ENCODE data around the gene TXNL1.
"Not testable (repeated sequence)": the region's sequence is repeated elsewhere in the genome, so short reads cannot be mapped to it uniquely, and the experiment has no call there.

Gene TXNL1

DNA sequence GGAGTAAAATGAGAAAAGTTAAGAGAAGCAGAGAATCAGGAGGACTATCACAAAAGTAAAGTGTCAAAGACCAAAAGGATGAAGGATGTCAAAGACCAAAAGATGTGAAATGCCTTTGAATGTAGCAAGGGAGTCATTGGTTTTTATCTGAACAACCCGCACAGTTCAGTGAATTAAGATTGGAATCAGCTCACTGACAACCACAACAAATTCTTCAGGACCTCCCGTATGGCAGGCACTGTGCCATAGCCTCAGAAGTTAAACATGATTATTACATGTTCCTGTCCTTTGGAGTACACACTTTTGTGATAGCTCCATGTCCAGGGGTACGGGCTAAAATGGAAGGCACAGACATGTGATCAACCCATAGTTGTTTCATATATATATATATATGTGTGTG lies 5.0 kb upstream of the TXNL1 start:
- no peak for DNase-seq

DNA sequence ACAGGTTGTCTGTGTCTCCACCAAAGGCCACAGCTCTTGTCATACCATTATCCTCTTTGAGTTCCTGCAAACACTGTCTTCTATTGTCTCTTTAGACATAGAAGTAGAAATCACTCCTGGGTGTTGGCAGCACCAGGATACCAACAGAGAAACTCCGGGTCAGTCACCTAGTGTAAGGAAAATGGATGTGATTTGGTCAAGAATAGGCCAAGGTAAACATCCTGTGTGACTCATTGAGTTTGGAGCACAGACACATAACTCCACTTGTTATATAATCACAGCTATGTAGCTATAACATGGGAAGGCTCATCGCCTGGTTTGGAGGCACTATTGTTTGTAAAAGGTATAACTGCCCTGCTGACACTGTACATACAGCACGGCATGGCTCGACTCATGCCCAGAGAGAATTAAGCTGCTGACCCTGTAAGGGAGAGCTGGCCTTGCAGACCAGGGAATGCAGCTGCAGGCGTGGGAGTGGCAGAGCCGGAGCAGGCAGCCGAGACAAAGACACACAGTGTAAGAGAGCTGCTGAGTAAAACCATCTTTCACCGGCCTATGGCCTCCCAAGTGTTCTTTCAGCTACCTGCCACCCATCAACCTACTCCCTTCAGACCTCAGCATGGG lies 3.4 kb upstream of the TXNL1 start:
- no peak for DNase-seq

DNA sequence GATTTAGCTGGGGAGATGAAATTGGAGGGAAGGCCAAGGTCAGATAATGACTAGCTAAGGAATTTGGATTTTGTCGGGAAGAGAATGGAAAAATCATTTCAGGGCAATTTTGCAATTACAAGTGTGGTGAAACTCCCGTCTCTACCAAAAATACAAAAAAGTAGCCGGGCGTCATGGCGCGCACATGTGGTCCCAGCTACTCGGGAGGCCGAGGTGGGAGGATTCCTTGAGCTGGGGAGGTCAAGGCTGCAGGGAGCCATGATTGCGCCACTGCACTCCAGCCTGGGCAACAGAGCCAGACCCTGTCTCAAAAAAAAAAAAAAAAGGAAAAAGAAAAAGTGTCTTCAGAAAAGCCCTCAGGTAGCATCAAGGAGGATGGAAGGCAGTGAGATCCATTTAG lies 1.2 kb upstream of the TXNL1 start:
- no peak for DNase-seq

DNA sequence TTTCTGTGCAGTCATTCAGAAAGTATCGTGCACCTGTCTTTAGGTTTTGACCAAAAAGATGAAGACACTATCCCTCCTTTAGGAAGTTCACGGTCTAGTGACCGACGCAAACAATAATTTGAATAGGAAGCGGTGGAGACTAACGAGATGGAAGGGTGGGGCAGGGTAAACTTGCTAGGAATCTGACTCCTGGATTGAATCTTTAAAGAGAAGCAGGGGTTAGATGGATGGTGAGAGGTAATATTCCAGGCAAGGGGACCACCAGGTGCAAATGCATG lies 651 bp upstream of the TXNL1 start:
- no peak for DNase-seq

DNA sequence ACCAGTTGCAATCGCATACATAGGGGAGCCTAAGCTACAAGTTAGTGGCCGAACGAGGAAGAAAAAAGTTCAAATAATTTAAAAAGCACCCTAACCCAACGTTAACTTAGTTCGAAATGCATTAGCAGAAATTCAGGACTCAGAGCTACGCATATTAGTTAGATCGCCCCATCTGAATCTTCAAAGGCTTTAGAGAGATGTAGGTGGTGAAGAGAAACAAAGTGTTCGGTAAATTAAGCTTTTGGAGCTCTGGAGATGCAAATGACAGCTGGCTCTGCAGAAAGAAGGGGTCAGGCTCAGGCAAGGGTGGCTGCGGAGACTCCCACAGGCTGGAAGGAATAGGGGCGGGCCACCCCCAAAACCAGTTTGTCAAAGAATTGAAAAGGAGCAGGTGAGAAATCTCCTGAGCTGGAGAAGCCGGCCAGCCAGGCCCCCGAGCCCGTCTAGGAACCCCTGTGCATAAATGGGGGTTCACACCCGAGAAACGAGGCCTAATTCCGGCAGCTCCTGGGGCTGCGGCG lies 621 bp downstream of the TXNL1 start:
- no peak for DNase-seq

DNA sequence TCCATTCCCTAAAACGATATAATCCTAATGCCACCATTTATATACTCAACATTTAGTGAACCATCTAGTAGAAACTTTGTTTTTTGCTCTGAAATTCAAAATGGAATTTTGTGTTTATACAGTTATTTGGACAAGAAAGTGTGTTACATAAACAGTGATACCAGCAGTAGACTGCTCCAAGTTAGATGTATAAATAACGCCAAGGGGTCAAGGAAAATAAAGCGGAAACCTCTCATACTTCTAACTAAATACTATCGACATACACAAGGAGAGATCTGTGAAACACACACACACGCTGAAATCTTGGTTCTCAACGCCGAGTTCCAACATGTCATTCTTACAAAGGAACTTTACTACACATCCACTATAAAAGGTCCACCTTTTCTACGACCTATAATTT lies 1.2 kb downstream of the TXNL1 start:
- no peak for DNase-seq

DNA sequence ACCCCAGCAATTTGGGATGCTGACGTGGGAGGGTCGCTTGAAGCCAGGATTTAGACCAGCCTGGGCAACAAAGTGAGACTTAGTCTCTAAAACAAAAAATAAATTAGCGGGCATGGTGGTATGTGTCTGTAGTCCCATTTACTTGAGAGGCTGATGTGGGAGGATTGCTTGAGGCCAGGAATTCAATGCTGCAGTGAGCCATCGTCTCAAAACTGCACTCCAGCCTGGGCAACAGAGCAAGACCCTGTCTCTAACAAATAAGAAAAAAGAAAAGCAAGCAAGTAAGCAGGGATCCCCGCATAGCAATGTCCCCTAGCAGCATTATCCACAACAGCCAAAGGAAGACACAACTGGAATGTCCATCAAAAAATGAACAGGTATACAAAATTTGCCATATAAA lies 3.4 kb downstream of the TXNL1 start:
- no peak for DNase-seq

DNA sequence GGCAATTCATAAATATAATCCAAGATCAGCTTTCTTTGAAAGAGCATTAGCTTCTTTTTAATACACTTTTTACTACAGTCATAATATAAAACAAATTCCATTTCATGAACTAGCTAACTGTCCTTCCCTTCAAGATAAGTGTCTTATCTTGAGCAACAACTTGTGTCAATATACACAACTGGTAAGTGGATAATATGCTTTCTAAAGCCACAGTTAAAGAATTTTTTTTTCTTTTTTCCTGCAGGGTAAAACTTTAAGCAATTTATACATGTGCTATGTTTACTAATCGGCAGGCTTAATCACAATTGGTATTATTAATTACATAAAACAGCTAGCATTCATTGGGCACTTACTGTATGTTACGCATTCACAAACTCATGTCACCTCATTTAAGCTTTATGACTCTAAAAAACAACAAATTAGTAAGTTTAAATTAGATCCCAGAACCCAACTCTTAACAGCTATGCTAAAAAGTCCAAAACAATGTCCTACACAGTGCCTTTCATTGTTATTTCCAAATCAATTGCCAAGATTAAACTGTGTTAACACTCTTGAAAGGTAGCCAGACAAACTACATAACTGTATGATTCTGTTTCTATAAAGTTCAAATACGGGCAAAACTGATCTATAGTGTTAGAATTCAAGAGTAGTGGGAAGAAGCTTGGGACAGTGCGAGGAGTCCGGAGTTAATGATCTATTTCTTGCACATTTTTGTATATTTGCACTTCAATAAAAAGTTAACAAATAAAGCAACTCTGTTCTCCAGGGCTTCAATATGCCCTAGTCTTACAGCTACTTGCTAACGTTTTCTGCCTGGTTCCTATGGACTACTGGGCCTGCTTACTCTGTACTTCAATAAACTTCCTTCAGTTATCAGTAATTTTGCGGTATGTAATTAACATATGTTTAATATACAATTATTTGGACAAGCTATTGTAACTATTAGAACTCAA lies 6.0 kb downstream of the TXNL1 start:
- DNase-seq: no peak

DNA sequence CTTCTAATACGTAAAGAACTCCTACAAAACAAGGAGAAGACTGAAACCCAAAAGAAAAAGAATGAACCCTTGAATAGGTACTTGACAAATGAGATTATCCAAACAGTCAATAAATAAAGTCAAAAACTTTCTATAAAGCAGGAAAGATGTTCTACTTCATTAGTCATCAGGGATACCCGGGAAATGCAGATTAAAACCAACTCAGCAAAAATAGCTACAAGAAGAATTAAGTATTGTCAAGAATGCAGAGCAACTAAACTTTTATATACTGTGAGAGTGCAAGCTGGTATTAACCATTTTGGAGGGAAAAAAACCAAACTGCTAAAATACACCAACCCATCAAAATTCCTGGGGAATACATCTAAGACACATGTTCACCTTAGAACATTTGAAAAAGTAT lies 10.4 kb downstream of the TXNL1 start:
- no peak for DNase-seq

DNA sequence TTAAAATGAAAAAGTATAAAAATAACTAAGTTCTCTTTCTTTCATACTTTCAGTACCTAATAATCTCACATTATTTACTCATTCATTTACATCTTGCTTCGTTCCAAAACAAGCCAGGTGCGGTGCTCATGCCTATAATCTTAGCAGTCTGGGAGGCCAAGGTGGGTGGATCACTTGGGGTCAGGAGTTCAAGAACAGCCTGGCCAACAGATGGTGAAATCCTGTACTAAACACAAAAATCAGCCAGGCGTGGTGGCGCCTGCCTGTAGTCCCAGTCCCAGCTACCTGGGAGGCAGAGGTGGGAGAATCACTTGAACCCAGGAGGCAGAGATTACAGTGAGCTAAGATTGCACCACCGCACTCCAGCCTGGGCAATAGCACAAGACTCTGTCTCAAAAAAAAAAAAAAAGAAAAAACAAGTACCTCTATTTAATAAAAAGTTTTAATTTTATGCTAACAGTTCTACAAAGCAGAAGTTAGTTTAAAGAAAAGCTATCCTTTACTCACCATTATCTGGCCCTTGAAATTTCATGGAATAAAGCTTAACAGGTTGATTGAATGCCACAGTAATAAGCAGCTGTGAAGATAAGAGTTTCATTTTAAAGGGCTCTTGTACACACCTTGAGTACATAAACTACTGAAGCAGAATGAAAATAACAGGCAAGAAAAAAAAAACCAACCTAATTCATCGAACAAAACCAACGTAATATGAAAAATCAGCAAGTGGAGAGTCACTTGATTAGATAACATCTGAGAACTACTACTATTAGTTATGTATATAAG lies 22.5 kb downstream of the TXNL1 start:
- no peak for DNase-seq

DNA sequence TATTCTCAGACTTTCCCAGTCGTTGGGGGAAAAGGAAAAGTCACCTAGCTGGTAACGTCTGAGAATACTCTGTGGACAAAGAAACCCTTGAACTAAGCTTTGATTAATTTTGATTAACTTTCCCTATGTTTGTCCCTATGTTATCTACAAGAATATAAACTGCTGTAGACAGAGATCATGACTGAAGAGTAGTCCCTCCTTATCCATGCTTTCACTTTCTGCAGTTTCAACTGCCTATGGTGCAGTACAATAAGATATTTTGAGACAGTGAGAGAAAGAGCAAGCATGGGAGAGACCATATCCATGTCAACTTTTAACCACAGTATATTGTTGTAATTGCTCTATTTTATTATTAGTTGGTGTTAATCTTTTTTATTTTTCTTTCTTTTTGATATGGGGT lies 31.8 kb downstream of the TXNL1 start:
- DNase-seq: no peak

DNA sequence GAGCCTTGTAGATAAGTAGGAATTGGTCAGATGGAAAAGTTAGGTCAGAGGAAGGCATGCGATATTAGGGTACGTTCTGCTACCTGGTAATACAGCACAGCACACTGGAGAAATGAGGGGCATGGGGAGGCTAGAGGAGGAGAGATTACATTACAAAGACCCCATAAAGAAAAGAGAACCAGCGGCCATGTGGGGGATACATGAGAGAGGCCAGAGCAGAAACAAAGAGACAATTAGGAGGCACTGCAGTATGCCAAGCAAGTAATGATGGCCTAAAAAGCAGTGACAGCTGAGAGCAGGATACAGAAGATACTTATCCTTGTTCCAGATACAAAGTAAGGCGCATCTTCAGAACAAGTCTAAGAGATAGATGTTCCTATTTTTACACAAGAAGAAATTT lies 40.0 kb downstream of the TXNL1 start:
- no peak for DNase-seq

DNA sequence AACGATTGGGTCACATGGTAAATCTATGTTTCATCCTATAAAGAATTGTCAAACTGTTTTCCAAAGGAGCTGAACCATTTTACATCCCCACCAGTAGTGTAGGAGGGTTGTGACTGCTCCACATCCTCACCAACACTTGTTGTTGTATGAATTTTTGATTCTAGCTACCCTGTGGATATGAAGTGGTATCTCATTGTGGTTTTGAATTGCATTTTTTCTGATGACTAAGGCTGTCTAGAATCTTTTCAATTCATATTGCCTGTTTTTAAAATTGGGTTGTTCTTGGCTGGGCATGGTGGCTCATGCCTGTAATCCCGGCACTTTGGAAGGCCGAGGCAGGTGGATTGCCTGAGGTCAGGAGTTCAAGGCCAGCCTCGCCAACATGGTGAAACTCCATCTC lies 44.5 kb downstream of the TXNL1 start:
- DNase-seq: no peak

DNA sequence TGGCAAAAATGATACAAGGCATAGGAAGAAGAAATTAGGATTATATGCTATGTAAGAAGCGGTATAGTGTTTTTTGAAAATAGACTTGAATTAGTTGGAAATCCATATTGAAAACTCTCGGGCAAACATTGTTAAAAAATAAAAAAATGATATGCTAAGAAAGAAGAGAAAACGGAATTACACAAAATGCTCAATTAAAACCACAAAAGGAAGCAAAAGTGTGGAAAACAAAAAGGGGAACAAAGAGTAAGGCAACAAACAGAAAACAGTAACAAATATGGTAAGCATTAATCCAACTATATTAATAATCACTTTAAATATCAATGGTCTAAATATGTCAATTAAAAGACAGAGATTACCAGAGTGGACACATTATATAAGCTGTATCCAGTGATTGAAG lies 58.4 kb downstream of the TXNL1 start:
- no peak for DNase-seq

DNA sequence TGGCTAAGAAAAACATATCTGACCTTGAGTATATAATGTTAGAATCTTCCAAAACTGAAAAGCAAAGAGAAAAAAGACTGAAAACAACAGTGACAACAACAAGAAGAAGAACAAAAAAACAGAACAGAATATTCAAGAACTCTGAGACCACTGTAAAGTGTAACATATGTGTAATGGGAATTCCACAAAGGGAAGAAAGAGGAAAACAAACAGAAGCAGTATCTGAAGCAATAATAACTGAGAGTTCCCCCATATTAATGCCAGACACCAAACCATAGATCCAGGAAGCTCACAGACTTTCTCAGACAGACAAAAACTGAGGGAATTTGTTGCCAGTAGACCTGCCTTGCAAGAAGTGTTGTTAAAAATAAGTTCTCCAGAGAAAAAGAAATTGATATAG lies 58.9 kb downstream of the TXNL1 start:
- no peak for DNase-seq

DNA sequence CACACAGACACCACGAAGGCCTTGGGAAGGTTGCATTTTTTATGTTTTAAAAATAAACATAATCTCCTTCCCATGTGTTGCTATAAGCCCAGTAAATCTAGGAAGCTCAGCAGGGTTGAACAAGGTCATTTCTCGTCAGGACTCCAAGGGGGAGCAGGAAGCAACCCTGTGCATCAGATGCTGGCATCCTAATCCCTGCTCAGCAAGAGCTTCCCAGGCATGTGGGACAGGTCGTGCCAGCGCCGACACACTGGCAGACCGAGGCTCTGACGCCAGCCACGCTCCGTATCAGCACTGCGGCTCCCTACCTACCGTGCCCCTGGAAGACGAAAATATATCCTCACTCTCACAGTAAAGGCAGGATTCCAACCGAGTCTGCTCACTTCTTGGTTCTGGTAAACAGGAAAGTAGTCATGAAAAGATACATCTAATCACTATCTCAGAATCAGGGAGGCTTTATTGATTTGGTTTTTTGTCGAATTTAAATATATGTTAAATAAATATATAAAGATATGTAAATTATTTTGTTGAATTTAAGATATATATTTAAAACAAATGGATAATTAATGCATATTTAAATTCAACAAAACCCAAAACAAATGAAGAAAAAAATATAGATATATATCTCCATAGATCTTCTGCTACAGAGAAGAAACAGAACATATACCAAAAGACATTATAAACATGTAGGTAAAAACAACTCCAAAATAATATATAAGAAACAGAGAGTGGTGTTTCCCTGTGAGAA lies 61.4 kb downstream of the TXNL1 start:
- DNase-seq: no peak

DNA sequence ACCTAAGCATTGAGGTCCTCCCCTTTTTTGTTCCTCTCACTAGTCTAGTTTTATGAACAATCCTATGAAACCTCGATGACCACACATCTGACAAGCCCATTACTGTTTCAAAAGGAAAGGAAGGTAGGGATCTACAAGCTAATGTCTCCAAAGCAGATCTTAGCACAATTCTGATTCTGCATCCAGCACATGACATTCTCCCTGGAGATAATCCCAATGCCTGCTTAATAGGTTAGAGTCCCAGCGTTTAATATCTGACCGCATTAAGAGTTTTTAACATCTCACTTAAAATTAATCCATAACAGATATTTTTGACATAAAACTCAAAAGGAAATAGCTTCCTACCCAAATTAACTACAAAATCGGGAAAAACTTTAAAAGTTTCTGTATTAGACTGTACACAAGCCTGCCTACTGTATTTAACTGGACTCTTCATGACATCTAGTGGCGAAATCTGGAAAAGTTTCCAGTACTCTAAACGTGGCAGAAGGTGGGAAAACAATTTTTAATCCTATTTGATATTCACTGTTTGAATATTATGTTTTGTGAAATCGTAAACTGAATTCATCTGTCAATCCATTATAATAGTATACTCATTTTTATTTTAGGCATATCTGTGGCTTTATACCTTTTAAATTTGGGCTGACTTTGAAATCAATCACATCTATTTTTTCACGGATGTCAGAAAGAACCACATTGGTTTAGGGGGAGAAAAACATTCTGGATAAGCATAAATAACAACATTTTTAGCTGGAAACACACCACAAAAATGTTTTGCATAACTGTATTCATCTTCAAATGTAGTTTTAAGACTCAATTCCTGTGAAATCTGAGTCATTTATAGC lies 62.4 kb downstream of the TXNL1 start:
- DNase-seq: no peak

DNA sequence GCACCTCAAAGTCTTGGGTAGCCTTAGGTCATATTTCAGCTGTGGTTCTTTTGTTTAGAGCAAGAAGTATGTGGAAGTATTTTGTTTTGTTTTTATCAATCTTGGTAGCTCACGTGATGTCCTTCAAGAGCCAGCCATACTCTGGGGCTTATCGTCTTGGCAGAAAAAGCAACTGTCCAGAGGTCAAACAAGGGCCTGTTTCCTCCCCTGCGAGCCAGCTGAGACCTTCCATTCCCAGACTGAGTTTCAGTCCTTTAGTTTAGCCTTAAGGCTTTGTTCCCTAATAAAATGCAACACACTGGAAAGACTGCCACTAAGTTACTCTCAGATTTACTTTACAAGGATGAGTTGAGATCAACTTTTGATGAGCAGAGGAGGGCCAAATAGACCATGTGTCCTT lies 63.5 kb downstream of the TXNL1 start:
- no peak for DNase-seq

DNA sequence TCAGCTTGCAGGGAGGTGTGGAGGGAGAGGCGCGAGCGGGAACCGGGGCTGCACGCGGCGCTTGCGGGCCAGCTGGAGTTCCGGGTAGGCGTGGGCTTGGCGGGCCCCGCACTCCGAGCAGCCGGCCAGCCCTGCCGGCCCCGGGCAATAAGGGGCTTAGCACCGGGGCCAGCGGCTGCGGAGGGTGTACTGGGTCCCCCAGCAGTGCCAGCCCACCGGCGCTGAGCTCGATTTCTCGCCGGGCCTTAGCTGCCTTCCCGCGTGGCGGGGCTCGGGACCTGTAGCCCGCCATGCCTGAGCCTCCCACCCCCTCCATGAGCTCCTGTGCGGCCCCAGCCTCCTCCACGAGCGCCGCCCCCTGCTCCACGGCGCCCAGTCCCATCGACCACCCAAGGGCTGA lies 66.1 kb downstream of the TXNL1 start:
- not testable (repeated sequence) for DNase-seq

DNA sequence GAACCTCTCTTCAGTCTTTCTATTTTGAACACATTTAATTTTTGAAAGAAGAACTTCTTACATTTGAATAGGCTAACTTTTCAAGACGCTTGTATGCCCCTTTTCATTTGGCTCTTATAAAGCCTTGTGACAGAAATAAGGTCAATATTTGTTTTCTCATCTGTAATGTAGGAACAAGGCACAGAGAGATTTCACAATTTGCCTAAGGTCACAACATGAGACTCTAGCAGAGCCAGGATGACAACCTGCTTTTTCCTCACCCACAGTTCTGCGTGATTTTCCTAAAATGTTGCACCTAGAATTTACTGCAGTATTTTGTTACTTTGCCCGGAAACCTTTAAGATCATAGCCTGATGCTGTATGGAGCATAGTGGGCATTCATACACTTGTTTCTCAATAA lies 67.4 kb downstream of the TXNL1 start:
- no peak for DNase-seq

DNA sequence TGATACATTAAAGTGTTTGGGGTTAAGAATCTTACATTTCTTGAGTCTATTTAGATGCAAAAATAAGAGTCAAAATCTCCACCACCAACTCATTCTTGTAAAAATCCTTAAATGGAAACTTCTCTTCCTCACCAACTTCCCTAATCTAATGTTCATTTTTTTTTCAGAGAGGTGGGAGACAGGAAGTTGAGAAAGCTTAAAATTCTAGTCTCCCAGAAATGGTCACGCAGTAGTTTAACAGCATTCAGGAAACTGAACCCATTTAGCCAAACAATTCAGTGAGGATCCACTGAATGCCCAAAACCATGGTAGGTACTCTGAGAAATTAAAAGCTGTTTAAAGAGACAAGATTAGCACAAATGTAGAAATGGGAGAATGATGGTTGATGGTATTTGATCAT lies 69.0 kb downstream of the TXNL1 start:
- DNase-seq: no peak

DNA sequence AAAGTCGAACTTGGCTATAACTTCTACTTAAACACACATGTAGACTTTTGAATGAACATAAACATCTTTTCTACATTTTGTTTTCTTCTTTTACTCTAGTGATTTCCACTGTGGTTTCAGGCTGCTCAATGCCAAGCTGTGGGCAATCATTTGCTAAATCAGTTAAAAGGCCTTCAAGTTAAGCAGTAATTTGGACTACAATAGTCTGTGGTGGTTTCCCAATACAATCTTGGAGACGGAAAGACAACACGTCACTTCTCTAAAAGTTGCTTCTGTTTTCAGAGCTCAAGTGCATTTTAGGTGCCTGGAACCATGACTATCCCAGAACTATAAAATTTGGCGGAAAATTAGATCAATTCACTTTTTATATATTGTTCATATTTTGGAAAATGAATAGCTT lies 69.4 kb downstream of the TXNL1 start:
- no peak for DNase-seq
